Loucy (cell line): ENCODE measurements around the gene COIL.

Experiments
- H2AFZ ChIP-seq: fragments of 200-600 bp; sonication (generic); 2 replicates; pipeline ENCODE4 v1.6.0; 2016; ENCODE audit warnings: antibody characterized with exemption, mild to moderate bottlenecking, low read length, moderate library complexity
- H3F3A ChIP-seq: fragments of 200-600 bp; 2 replicates; pipeline ENCODE4 v1.6.0; 2016; ENCODE audit warnings: antibody characterized with exemption, low read depth, mild to moderate bottlenecking
- H3K27me3 ChIP-seq: fragments of 200-600 bp; sonication (generic); 2 replicates; pipeline ENCODE4 v1.6.1; 2014; ENCODE audit warnings: low read length, mild to moderate bottlenecking; ENCODE audit not compliant: insufficient read depth, poor library complexity, severe bottlenecking
- H3K36me3 ChIP-seq: fragments of 200-600 bp; sonication (generic); 2 replicates; pipeline ENCODE4 v1.6.1; 2016; ENCODE audit warnings: low read length; ENCODE audit not compliant: insufficient read depth
- H3K4me1 ChIP-seq: fragments of 200-600 bp; sonication (generic); 2 replicates; pipeline ENCODE4 v1.5.1; 2014; ENCODE audit warnings: low read length, mild to moderate bottlenecking; ENCODE audit not compliant: insufficient read depth, poor library complexity, severe bottlenecking
- H3K4me2 ChIP-seq: fragments of 200-600 bp; sonication (generic); 2 replicates; pipeline ENCODE4 v1.6.0; 2014; ENCODE audit warnings: antibody characterized with exemption, low read length, low read depth, mild to moderate bottlenecking; ENCODE audit not compliant: poor library complexity, severe bottlenecking
- H3K4me3 ChIP-seq: fragments of 200-600 bp; sonication (generic); 2 replicates; pipeline ENCODE4 v1.5.1; 2014; ENCODE audit warnings: low read length, mild to moderate bottlenecking, mixed read lengths; ENCODE audit not compliant: poor library complexity, severe bottlenecking
- H3K79me2 ChIP-seq: fragments of 200-600 bp; sonication (generic); 2 replicates; pipeline ENCODE4 v1.6.1; 2014; ENCODE audit warnings: low read length; ENCODE audit not compliant: insufficient read depth
- H3K9ac ChIP-seq: fragments of 200-600 bp; sonication (generic); 2 replicates; pipeline ENCODE4 v1.6.0; 2014; ENCODE audit warnings: mild to moderate bottlenecking, low read depth, low read length, moderate library complexity; ENCODE audit not compliant: poor library complexity, severe bottlenecking
- H3K9me2 ChIP-seq: fragments of 200-600 bp; sonication (generic); replicated peaks from 2 replicates; pipeline ENCODE4 v1.6.1; 2016; ENCODE audit warnings: low read depth, low read length, mixed read lengths
- H3K9me3 ChIP-seq: fragments of 200-600 bp; sonication (generic); 2 replicates; pipeline ENCODE4 v1.6.1; 2014; ENCODE audit warnings: mild to moderate bottlenecking, antibody characterized with exemption, low read length, low read depth; ENCODE audit not compliant: insufficient read depth
- H4K20me1 ChIP-seq: fragments of 200-600 bp; sonication (generic); 2 replicates; pipeline ENCODE4 v1.6.0; 2014; ENCODE audit warnings: antibody characterized with exemption, low read length, mild to moderate bottlenecking; ENCODE audit not compliant: insufficient read depth, poor library complexity, severe bottlenecking
- EZH2phosphoT487 ChIP-seq: fragments of 200-600 bp; IDR thresholded peaks from 2 replicates; pipeline ENCODE4 v1.6.1; 2018; ENCODE audit warnings: antibody characterized with exemption, mild to moderate bottlenecking, moderate library complexity, borderline replicate concordance
- TF ChIP-seq, protein P1 (sequence below): fragments of 200-600 bp; sonication (generic); conservative IDR thresholded peaks from 2 replicates; pipeline ENCODE4 v1.5.1; 2014; ENCODE audit warnings: mild to moderate bottlenecking, antibody characterized with exemption, low read length

COIL gene

DNA sequence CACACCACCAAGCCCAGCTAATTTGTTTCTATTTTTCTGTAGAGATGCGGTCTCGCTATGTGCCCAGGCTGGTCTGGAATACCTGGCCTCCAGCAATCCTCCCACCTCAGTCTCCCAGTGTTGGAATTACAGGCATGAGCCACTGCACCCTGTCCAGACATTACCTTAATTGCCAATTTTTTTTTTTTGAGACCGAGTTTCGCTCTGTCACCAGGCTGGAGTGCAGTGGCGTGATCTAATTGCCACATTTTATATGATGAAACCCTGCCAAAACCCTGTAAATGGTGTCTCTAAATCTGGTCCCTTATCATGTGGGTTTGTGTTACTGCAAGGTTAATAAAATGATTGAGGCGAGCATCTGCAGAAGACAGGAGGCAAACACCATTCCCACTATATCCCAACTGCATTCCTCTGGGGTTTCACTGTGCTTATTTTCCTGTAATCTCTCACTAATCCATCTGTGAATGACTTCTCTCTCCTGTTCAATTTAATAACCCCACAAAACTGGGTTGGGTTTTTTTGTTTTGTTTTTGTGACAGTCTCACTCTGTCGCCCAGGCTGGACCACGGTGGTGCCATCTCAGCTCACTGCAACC is 27.6 kb downstream of the COIL start:
- Histone ChIP-seq H3K27me3 (no peaks in the 10 kb centered on the region), H2AFZ (no peak overlapping the region), H3K9me2 (no peaks in the 10 kb centered on the region), H3K9ac (no peak overlapping the region), H3F3A (0 out of 2 replicates have a peak, but pooled peaks cover 3% of the 10 kb centered on the region), H3K79me2 (no peaks in the 10 kb centered on the region), H3K4me2 (no peak overlapping the region), H3K36me3 (peaks cover 53% of the 10 kb centered on the region; the same call in 1 of the 2 replicates), H3K4me1 (no peaks in the 10 kb centered on the region), H4K20me1 (no peaks in the 10 kb centered on the region), H3K9me3 (peaks cover 16% of the 10 kb centered on the region; the same call in 1 of the 2 replicates), H3K4me3 (no peak overlapping the region)
- TF ChIP-seq EZH2phosphoT487 = no peak
- TF ChIP-seq, protein P1, sequence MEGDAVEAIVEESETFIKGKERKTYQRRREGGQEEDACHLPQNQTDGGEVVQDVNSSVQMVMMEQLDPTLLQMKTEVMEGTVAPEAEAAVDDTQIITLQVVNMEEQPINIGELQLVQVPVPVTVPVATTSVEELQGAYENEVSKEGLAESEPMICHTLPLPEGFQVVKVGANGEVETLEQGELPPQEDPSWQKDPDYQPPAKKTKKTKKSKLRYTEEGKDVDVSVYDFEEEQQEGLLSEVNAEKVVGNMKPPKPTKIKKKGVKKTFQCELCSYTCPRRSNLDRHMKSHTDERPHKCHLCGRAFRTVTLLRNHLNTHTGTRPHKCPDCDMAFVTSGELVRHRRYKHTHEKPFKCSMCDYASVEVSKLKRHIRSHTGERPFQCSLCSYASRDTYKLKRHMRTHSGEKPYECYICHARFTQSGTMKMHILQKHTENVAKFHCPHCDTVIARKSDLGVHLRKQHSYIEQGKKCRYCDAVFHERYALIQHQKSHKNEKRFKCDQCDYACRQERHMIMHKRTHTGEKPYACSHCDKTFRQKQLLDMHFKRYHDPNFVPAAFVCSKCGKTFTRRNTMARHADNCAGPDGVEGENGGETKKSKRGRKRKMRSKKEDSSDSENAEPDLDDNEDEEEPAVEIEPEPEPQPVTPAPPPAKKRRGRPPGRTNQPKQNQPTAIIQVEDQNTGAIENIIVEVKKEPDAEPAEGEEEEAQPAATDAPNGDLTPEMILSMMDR = no peak

DNA sequence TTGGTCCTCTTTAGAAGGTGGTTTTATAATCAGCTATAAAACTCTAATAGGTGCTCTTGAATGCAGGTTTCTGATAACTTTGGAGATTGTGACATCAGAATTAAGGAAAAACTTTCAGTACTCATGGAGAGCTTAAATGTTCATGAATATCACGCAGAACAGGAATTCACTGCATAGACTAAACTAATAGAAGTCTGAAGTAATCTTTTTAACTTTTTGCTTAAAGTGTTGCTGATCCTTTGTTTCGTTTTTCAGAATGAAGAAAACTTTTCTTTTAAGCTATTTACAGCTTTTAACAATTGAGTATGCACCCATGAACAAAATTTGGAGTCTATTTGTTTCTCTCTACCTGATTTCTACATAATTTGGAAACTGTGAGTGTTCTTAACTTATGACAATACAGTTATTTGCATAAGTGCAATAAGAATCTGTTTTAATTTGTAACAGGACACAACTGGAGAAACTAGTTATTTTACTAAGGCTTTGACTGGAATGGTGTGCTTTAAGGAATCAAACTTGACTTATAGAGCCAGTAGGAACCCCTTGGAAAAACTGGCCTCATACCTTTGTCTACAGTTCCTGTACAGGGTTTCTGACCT is 30.0 kb downstream of the COIL start:
- TF ChIP-seq EZH2phosphoT487 = no peak
- TF ChIP-seq, protein P1 = no peak
- Histone ChIP-seq H3K27me3 (no peaks in the 10 kb centered on the region), H3K4me2 (no peak overlapping the region), H4K20me1 (no peaks in the 10 kb centered on the region), H3F3A (0 out of 2 replicates have a peak, but pooled peaks cover 3% of the 10 kb centered on the region), H3K79me2 (no peaks in the 10 kb centered on the region), H3K9me2 (no peaks in the 10 kb centered on the region), H3K36me3 (peaks cover 30% of the 10 kb centered on the region; the same call in 1 of the 2 replicates), H3K4me1 (no peaks in the 10 kb centered on the region), H3K9ac (no peak overlapping the region), H3K9me3 (peaks cover 16% of the 10 kb centered on the region; the same call in 1 of the 2 replicates), H2AFZ (no peak overlapping the region), H3K4me3 (no peak overlapping the region)

DNA sequence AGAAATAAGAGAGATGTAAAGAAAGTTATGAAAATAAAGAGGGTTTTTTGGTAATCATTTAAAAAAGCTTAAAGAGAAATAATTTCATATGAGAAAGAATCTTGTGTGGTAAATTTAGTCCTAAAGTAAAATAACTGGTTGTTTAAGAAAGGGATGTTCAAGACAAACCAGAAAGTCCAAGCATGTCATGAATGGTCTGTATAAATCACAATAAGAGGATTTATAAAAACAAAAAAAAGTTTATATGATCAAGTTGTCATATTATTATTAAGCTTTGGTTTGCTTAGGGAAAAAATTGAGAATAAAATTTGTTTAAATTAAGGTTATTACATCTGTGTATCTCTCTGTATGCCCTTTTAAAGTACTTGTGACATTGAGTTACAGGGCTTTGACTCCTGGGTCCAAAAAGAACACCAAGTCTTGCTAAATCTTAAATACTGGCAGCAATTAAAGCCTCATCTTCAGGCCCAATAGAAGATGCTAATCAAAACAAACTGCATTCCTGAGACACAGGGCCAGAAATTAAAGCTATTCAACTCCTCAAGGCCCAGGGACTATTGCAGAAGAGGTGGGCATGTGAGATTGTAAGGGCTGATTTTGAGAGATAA is 31.4 kb downstream of the COIL start:
- Histone ChIP-seq H3K79me2 (no peaks in the 10 kb centered on the region), H2AFZ (no peak overlapping the region), H3F3A (0 out of 2 replicates have a peak, but pooled peaks cover 3% of the 10 kb centered on the region), H3K36me3 (peaks cover 18% of the 10 kb centered on the region; the same call in 1 of the 2 replicates), H3K4me3 (no peak overlapping the region), H3K9me3 (peaks cover 16% of the 10 kb centered on the region; the same call in 1 of the 2 replicates), H4K20me1 (no peaks in the 10 kb centered on the region), H3K27me3 (no peaks in the 10 kb centered on the region), H3K9ac (no peak overlapping the region), H3K4me1 (no peaks in the 10 kb centered on the region), H3K9me2 (no peaks in the 10 kb centered on the region), H3K4me2 (no peak overlapping the region)
- TF ChIP-seq, protein P1 = no peak
- TF ChIP-seq EZH2phosphoT487 = no peak
